Lower lobe of right lung (tissue), 2 donors: Measurements from ENCODE around the gene CCNY. TPM values are rescaled to one million over a fixed set of nuclear protein-coding genes. Genes with fewer than 3 reads are reported as not detected.

ENCODE experiments used
- ATAC-seq, 2 donors: fragments of 200-7000 bp; cut with Tn5 transposase; one replicate each; pipeline ENCODE4 v1.9.1; 2020 to 2022; ENCODE audit warnings: mild to moderate bottlenecking in 2 of 2, moderate library complexity in 2 of 2
- DNase-seq: peaks from one replicate; pipeline ENCODE4 v3.0.0-alpha.2; 2020
- H3K27ac ChIP-seq: fragments of 200-600 bp; one replicate; pipeline ENCODE4 v1.8.0; 2022
- H3K27me3 ChIP-seq: fragments of 200-600 bp; one replicate; pipeline ENCODE4 v1.8.0; 2022; ENCODE audit warnings: low read depth
- H3K36me3 ChIP-seq: fragments of 200-600 bp; one replicate; pipeline ENCODE4 v1.8.0; 2022; ENCODE audit warnings: mild to moderate bottlenecking
- H3K4me1 ChIP-seq: fragments of 200-600 bp; one replicate; pipeline ENCODE4 v1.8.0; 2022
- H3K4me3 ChIP-seq: fragments of 200-600 bp; one replicate; pipeline ENCODE4 v1.8.0; 2022; ENCODE audit warnings: mild to moderate bottlenecking
- H3K9me3 ChIP-seq: fragments of 200-600 bp; one replicate; pipeline ENCODE4 v1.8.0; 2022
- CTCF ChIP-seq: fragments of 200-600 bp; IDR thresholded peaks from one replicate; pipeline ENCODE4 v1.8.0; 2022; ENCODE audit warnings: antibody characterized with exemption, mild to moderate bottlenecking
- intact Hi-C: fragments of 100-400 bp; cut with DNase I; formaldehyde crosslinking; loops from one replicate; pipeline ENCODE4 v1.11.0; 2022
- total RNA-seq: library from RNA; stranded (reverse); fragmentation: NEBNext Ultra II Directional; extraction: Animal tissue kit (Norgen Biotek cat#: 25700); gene quantifications from one replicate; pipeline ENCODE4 v1.2.1, GENCODE V29; 2021
- donor health status: DM: no; HTN: yes; CAD: no; lungs with severe emphysema.

The CCNY gene
- total RNA-seq, 1 donor from 2014 or later = 64.5 TPM

GRCh38 chr10:35466661-35467060 lies 130.4 kb downstream of the CCNY start:
- H3K36me3 ChIP-seq = no peaks in the 10 kb centered on the region
- DNase-seq = no peak
- ATAC-seq = no peak
- no peaks in the 10 kb centered on the region for H3K27me3 ChIP-seq
- H3K9me3 ChIP-seq = no peaks in the 10 kb centered on the region
- peaks cover 59% of the 10 kb centered on the region for H3K4me1 ChIP-seq
- TF ChIP-seq CTCF = no peak
- H3K4me3 ChIP-seq = no peak overlapping the region
- no peak overlapping the region for H3K27ac ChIP-seq
- intact Hi-C loops = no loop called here

- Histone ChIP-seq H3K27ac (no peak overlapping the region), H3K9me3 (no peaks in the 10 kb centered on the region), H3K4me1 (peaks cover 56% of the 10 kb centered on the region), H3K4me3 (no peak overlapping the region), H3K27me3 (no peaks in the 10 kb centered on the region), H3K36me3 (no peaks in the 10 kb centered on the region)
- no peak for TF ChIP-seq CTCF
- DNase-seq (no peak), ATAC-seq (no peak)
- intact Hi-C loops = no loop called here
Observed at GRCh38 chr10:35467186-35467585, 130.9 kb downstream of the CCNY start.

- intact Hi-C loops = no loop called here
- no peaks in the 10 kb centered on the region for H3K36me3 ChIP-seq
- no peaks in the 10 kb centered on the region for H3K27me3 ChIP-seq
- H3K9me3 ChIP-seq = no peaks in the 10 kb centered on the region
- no peak for DNase-seq
- no peak overlapping the region for H3K27ac ChIP-seq
- no peak for TF ChIP-seq CTCF
- H3K4me3 ChIP-seq = no peak overlapping the region
- H3K4me1 ChIP-seq = peaks cover 24% of the 10 kb centered on the region
- no peak for ATAC-seq
Observed at GRCh38 chr10:35470248-35470924, 134.1 kb downstream of the CCNY start.

- intact Hi-C loops = no loop called here
- TF ChIP-seq CTCF = no peak
- no peaks in the 10 kb centered on the region for H3K27me3 ChIP-seq
- H3K9me3 ChIP-seq = no peaks in the 10 kb centered on the region
- no peaks in the 10 kb centered on the region for H3K36me3 ChIP-seq
- peaks cover 21% of the 10 kb centered on the region for H3K4me1 ChIP-seq
- DNase-seq (no peak), ATAC-seq (no peak)
- no peak overlapping the region for H3K27ac ChIP-seq
- H3K4me3 ChIP-seq = no peak overlapping the region
Observed at GRCh38 chr10:35470925-35471315, 134.6 kb downstream of the CCNY start.

GRCh38 chr10:35471435-35471834 lies 135.1 kb downstream of the CCNY start:
- Histone ChIP-seq H3K4me3 (no peak overlapping the region), H3K9me3 (no peaks in the 10 kb centered on the region), H3K27ac (no peak overlapping the region), H3K36me3 (no peaks in the 10 kb centered on the region), H3K4me1 (peaks cover 21% of the 10 kb centered on the region), H3K27me3 (no peaks in the 10 kb centered on the region)
- DNase-seq (no peak), ATAC-seq (no peak)
- intact Hi-C loops = no loop called here
- no peak for TF ChIP-seq CTCF
